Measurements from ENCODE around the gene KY. TPM values are rescaled to one million over a fixed set of nuclear protein-coding genes. Genes with fewer than 3 reads are reported as not detected.

KY gene
- total RNA-seq, 1 donor from 2014 or later = 1.6 TPM

DNA sequence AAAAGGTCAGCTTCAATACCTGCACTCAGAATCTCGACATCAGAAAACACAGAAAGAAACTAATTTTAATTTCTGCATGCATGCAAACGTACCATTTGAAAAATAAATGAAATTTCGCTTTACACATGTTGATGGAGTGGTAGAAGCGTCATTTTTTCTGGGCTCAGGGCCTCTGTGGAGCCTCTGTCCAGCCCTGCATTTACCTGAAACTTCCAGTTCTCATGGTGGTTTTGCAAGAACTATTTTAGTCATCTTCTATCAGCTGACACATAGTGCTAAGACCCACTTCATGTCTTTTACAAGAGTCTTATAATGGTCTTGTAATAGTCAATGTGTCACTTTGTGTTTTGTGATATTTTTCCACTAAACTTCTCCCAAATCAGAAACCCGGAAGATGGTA is 5.3 kb downstream of the KY start:
- no peak for DNase-seq (ENCODE audit: low spot score)

DNA sequence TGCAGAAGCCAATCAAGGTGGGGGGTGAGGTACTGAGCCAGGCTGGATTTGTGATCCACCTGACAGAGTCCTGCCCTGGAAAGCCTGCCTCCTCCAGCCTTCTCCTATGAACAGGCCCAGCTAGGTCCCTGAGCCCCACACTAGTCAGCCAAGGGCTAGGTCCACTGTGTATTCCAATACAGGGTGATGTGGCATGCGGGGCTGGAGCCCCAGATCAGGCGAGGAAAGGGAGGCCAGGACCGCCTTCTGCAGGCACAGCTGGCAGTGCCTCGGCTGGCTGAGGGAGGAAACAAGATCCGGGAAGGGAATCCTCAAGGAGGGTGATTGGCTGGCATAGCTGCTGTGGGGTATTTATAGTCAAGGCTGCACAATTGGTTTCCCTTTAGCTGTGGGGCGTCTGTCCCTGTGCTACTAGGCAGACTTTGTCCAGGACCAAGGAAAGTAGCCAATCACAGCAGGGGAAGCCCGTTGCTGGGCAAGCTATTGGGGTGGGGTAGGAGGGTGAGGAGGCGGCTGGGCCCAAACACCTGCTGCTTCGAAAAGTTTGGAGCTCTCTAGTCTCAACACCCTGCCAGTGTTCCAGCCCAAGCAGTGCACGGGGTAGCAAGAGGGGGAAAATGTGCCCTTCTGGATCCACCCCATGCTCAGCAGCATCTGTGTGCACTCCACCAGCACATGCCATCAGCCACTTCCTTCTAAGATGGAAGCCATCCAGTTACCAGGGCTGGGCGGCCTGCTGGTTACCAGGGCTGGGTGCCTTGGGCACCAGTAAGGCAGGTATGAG is 5.9 kb downstream of the KY start:
- no peak for DNase-seq (ENCODE audit: low spot score)

DNA sequence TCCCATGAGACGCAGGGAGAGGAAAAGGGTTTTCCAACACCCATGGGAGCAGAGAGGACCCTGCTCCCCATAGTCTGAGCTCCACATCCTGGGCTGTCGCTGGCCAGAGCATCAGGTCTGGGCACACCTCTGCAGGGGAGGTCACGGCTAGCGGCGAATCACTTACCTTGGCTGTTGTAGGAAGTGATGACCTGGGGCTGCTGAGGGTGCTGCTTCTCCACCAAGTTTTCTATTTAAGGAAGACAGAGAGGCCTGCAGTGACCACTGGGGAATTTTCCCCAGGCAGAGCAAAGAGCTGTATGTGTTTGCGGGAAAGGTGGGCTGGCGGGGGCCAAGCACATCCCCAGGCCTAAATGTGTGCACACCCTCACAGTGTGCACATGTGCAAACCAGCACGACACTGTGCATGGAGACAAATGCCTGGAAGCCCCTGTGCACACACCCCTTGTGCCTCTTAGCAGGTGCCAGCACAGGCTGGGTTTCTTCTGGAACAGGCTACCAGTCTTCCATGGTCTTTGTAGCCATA is 7.6 kb downstream of the KY start:
- no peak for DNase-seq (ENCODE audit: low spot score)

DNA sequence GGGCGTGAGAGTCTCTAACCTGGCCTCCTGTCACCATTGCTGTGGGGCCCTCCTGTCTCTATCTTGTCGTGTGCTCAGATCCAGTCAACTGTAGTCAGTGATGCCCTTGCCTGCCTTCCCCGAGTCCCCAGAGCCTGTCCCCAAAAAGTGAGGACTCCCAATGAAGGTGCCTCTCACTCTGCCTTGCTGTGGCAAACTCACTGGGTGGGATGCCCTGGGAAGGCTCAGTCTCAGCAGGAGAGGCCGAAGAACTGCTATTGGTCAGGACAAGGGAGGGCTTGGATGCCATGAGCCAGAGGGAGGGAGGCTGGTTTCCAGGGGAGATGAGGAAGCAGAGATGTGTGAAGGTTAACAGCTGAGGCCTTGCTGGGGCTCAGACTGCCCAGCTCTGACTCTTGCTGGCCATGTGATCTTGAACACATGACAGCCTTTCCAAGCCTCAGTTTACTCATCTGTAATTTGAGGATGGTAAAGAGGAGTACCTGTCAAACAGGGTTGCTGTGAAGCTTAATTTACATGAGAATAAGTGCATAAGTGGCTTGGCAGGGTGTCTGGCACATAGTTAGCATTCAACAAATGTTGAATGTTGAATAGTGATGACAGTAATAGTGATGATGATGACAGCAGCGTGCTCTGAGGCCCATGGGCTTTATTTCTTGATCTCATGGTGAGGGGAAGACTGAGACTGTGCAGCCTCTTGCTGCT is 8.2 kb downstream of the KY start:
- DNase-seq (ENCODE audit: low spot score) = no peak

DNA sequence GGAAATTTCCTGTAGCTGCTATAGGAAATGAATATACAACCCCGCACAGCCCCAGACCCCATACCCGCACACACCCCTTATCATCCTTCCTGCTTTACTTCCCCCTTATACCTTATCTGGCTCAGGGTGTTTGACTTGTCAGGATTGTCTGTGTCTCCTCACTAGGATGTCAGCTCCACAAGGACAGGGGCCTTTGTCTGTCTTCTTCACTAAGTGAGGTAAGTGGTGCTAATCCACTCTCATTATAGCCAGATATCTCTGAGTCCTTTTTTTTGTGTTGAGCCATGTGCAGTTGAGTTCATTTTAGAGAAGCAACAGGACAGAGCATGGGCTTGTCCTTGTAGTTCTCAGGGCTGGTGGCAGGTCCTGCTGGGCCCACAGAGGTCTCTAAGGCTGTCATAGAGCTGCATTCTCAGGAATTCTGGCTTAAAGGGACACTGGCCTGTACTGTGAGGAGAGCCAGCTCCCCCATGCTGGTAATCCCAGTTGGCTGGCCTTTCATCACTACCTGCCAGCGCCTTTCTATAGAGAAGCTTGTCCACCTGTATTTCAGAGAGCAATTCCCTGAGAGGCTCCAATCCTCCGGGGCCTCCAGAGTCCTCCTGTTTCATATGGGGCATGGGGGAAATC is 9.0 kb downstream of the KY start:
- no peak for DNase-seq (ENCODE audit: low spot score)

DNA sequence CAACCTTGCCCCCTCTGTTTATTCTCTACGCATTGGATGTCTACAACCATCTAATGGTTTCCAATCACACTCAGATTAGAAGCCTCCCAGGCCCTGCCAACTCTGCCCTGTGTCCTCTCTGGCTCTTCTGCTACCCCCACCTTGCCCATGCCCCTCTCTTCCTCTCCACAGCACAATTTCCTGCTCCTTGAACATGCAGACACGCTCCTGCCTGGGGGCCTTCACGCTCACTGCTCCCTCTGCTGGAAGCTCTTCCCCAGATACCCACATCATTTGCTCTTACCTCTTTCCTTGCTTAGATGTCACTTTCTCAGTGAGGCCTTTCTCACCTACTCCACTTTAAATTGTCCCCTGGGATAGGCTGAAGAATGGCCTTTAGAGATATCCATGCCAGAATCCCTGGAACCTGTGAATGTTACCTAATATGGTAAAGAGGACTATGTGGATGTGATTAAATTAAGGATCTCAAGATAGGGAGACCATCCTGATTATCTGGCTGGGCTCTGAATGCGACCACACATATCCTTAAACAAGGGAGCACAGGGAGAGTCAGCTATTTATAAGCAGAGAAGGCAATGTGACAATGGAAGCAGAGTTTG is 9.9 kb downstream of the KY start:
- DNase-seq (ENCODE audit: low spot score) = no peak

DNA sequence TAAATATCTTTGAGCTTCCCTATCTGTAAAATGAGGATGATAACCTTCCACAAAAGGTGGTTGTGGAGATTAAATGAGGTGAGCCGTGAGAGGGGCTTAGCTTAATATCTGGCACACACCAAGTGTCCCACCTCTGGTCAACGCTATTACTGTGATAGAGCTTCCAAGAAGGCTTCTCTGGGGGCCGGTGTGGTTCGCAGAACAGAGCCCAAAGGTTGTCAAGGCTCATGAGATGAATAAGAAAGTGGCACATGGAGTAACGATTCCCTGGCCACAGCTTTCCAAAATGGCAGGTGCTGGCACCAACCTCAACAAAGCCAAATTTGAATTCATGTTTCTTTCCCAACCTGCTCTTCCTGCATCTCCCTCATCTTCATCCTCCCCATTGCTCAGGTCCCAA is 10.4 kb downstream of the KY start:
- DNase-seq (ENCODE audit: low spot score) = no peak

DNA sequence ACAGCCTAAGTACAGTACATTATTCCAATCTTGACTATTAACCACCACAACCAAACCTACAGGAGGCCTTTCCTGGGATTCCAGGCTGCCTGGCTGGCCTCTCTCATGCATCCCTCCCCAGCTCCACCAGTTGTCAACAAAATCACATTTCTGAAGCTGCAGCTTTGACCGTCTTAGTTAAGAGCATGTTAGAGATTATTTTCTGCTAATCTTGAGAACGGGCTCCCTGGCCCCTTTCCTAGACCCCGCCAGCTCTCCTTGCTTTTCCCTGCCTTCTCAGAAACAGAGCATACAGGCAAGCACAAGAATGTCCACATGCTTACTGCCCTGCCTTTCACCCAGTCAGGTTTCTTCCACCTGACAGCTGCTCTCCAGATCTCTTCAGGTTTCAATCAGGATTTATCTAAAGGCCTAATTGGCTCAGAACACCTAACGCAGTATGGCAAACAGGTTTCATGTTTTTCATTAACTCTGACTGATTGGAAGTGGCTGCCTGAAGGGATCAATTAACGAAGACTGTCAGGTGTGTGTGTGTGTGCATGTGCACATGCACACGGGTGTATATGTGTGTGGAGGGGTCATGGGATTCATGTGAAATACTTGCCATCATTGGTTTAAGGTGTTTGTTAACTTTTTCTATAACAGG is 12.3 kb downstream of the KY start:
- DNase-seq (ENCODE audit: low spot score) = no peak

DNA sequence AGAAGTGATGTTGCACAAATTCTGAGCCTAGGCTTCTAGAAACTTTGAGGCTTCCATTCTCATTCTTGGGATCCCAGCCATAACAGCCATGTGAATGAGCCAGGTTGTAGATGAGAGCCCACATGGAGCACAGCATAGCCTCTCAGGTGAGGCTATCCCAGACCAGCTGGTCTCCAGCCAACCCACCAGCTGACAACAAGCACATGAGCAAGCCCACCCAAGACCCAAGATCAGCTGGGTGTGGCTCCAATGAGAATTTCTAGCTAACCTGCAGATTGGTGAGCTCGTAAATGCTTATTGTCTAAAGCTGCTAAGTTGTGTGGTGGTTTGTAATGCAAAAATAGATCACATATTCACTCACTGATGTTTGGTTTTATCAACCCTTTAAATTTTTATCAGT is 14.4 kb downstream of the KY start:
- no peak for DNase-seq (ENCODE audit: low spot score)

DNA sequence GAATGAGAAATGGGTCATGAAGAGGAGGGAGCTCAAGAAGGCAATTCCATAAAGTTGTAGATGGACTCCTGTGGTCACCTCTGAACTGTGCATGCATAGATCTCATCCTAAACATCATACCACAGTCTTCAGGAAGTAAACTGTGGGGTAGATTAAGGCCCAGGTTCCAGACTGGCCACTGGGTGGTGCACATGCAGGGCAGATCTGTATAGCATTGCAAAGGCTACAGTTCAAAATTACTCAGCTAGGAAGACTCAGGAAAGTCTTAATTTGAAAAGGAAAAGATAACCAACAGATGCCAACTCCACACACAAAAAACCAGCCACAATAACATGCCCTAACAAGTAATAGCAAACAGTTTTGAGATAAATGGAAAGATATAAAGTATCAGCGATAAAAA is 20.3 kb downstream of the KY start:
- DNase-seq (ENCODE audit: low spot score) = no peak

DNA sequence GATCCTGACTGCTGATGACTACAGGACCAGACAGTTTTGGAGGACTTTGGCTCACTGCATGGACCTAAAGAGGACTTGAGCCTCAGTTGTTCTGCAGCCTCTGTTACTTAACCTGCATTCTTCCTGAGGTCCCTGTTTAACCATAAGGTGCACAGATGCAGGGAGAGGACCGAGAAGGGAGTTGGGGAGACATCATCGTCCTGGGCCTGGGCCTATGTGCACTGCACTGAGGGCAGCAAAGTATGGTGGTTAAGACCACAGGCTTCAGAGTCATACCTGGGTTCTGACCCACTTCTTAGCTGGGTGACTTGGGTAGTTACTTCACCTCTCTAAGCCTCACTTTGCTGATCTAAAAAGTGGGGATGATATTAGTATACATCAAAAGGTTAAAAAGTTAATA is 21.9 kb downstream of the KY start:
- no peak for DNase-seq (ENCODE audit: low spot score)

DNA sequence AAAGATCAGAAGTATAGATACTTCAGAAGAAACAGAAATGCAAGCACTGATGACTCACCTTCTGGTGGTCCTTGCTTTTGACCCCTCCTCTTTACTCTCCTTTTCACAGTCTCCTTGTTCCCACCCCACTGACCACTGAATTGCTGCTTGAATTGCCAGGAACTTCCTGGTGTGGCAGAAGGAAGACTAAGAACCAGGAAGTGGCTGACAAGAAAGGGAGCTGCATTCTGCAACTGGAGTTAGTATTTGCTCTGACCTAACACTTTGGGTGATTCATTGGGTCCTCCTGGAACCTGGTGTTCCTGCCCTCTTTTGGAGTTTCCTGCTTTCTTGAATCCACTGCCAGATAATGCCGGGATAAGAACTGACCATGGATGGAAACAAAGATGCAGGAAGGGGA is 23.0 kb downstream of the KY start:
- no peak for DNase-seq (ENCODE audit: low spot score)

DNA sequence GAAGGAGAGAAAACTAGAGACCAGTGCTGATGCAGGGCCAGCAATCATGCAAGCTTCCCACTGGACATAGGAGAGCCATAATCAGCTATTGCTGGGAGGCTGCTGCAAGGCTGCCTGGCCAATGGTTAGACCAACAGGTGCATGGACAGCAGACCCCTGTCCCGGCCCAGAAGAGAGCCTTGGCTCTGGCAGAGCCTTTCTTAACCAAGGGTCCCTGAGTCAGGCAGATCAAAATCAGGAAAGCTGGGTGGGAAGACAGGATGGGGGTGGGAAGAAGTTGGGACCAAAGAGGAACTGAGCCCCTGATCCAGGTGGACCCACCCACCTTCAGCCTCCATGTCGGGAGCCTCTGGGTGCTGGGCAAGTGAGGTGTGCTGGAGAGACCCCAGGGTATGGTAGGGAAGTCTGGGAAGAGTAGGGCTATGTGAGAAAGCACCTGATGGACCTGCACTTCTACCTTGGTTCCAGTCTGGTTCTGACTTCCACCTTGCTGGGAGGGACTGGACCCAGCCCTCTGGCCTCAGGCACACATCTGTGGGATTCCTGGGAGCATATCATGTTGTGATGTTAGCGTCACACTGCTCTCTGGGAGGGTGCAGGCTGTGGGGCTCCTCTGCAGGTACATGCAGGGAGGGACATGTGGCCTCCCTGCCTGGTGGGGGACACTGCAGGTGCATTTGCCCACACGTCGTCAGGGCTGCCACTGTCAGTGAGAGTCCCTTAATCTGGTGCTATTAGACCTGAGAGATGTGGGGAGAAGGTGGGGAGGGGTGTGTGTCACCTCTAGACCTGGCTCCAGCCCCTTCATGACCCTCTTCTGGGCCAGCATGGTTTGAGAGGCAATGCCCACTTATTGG is 24.7 kb downstream of the KY start:
- DNase-seq (ENCODE audit: low spot score) = no peak

DNA sequence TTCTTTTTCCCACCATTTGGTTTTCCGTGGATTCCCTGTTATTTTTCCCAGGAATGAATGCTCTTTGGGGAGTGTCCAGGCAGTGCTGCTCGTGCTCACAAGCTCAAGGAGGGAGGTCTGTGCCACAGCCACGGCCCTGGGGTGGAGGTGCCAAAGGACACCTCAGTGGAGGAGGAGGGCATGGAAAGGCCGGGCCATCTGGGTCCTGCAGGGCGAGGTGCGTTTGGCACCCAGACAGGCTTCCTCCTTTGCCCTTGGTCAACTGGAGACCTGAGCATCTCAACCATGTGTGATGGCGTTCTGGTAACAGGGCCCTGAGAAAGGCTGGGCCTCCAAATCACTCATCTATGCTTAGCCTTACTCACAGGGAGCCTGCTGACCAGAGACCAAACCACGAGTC is 25.4 kb downstream of the KY start:
- no peak for DNase-seq (ENCODE audit: low spot score)

DNA sequence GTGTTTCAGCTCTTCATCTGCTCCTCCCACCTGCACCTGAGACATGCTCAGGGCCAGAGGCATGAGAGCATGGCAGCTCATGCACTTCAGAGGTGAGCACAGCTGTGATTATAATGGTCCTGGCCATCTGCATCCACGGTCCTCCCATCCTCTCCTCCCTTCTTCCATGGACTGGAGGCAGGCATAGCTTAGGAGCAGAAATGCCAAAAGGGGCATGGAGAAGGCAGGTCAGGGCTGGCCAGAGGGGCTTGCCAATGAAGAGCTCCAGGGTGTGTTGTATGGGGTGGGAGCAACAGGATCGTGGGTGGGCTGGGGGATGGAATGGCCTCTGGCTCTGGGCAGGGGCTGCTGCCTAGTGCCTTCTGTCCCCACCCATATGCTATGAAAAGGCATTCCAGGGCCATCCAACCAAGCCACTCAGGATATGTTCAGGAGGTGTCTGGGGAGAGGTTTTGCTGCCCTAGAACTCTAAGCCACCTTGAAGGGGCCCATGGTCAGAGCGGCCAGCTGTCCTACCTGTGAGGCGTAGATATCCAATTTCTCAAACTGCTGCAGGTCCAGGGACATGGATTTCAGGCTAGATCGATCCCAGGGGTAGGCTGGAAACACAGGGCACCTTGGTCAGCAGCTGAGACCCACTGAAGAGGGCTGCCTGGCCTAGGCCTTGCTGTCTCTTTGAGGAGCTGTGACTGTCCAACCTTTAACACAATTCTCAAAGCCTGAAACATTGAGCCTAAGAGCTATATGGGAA is 26.1 kb downstream of the KY start:
- no peak for DNase-seq (ENCODE audit: low spot score)

DNA sequence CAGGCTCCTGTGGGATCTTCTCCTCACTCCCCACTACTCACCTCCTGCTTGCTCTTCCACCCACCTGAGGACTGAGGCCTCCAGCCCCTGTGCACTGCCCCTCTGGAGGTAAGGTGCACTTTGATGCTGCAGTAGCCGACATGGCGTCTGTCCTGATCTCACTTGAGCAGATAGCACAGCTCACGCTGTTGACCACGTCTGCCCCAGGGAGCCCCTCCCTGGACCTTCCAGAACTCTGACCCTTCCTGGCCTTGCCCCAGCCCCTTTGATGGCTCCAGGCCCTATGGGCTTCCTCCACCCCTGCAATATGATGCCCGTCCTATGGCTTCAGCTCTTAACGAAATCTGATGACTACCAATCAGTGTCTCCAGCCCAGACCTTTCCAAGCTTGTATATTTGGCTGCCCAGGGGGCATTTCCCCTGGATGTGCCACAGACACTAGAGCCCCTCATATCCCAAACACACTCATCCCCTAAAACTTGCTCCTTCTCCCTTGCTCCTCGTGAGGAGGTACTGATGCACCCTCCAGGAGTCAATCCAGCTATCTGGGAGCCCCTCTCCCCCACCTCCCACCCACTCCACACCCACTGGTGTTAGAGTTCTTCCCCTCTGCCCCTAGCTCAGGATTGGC is 27.1 kb downstream of the KY start:
- no peak for DNase-seq (ENCODE audit: low spot score)

DNA sequence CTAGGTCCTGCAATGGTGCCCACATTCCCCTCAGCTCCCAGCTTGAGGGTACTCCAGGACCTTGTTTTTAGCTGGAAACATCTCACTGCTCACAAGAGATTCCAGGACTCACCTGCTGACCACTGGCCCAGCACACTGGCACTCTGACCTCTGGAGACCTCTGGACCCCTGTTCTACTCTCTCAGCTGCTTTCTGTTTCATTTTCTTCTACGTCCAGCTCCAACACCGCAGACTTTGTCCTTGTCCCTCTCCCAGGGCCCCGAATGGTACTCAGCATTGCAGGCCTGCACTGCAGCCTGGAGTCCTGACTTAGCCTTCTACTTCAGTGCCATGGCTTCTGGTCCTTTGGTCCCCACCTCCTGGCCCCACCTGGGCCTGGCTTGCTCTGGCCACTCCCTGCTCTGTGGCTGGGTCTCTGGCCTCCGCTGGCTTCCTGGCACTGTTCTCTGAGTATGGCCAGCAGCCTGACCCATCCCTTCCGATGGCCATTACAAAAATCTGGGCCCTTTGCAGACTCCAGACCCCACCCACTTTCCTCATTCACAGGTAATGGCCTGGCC is 27.9 kb downstream of the KY start:
- DNase-seq (ENCODE audit: low spot score) = no peak

DNA sequence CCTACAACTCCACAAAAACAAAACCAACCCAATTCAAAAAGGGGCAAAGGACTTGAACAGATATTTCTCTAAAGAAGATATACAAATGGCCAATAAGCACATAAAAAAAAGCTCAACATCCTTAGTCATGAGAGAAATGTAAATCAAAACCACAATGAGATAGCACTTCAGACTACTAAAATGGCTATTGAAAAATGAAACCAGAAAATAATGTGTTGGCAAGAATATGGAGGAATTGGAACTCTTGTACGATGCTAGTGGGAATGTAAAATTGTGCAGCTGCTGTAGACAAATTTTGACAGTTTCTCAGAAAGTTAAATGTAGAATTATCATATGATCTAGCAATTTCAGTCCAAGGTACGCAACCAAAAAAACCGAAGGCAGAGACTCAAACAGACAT is 29.0 kb downstream of the KY start:
- DNase-seq (ENCODE audit: low spot score) = no peak

DNA sequence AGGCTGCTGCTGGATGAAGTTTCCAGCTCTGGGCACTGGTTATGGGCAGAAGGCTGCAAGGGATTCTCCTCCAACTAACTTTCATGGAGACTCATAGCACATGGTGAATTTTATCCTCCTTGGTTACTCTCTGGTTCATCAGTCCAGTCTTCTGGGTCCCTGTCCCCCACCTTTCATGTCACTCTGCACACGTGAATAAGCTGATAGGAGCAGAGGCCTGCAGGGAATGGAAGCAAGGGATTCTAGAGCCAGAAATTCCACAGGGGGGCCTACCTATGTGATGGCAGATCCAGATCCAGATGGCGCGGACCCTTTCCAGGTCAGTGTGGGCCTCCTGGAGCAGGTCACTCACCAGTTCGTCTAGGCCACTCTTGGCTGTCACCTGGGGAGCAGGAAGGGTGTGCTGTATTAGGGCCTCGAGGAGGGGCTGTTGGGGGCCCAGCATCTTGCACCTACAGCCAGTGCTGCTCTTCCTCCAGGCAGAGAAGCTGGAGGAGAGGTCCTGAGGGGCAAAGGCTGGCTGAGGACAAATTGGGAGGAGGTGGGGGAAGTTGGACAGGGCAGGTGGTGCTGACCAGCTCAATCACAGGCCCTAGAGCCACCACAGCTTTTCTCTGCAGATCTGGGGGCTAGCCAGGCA is 30.2 kb downstream of the KY start:
- DNase-seq (ENCODE audit: low spot score) = no peak
